ENCODE data around the gene PIP4K2A. TPM values are rescaled to one million over a fixed set of nuclear protein-coding genes. Genes with fewer than 3 reads are reported as not detected.
"Not testable (repeated sequence)": the region's sequence is repeated elsewhere in the genome, so short reads cannot be mapped to it uniquely, and the experiment has no call there.

The PIP4K2A gene
- total RNA-seq, 1 donor from 2014 or later: 105 TPM

GRCh38 chr10:22505911-22506685 is 208.3 kb downstream of the PIP4K2A start:
- no peak for DNase-seq (ENCODE audit: low spot score)
- Mint-ChIP-seq H3K4me3 (ENCODE audit: low read depth) (no peak overlapping the region), H3K4me1 (ENCODE audit: low read depth) (peaks cover 12% of the 10 kb centered on the region), H3K27ac (no peak overlapping the region), H3K9me3 (peaks cover 10% of the 10 kb centered on the region), H3K36me3 (ENCODE audit: low read depth) (no peaks in the 10 kb centered on the region), H3K27me3 (ENCODE audit: low read depth) (peaks cover 26% of the 10 kb centered on the region)
- intact Hi-C loops (cut with micrococcal nuclease): no loop called here

GRCh38 chr10:22504766-22505165 is 209.6 kb downstream of the PIP4K2A start:
- Mint-ChIP-seq H3K36me3 (ENCODE audit: low read depth) (no peaks in the 10 kb centered on the region), H3K9me3 (peaks cover 10% of the 10 kb centered on the region), H3K4me1 (ENCODE audit: low read depth) (peaks cover 12% of the 10 kb centered on the region), H3K27ac (no peak overlapping the region), H3K27me3 (ENCODE audit: low read depth) (peaks cover 26% of the 10 kb centered on the region), H3K4me3 (ENCODE audit: low read depth) (no peak overlapping the region)
- intact Hi-C loops (cut with micrococcal nuclease): no loop called here
- no peak for DNase-seq (ENCODE audit: low spot score)

- H3K27ac Mint-ChIP-seq: no peak overlapping the region
- no peaks in the 10 kb centered on the region for H3K36me3 Mint-ChIP-seq (ENCODE audit: low read depth)
- DNase-seq (ENCODE audit: low spot score): no peak
- H3K9me3 Mint-ChIP-seq: peaks cover 4% of the 10 kb centered on the region
- H3K4me3 Mint-ChIP-seq (ENCODE audit: low read depth): no peak overlapping the region
- peaks cover 12% of the 10 kb centered on the region for H3K4me1 Mint-ChIP-seq (ENCODE audit: low read depth)
- H3K27me3 Mint-ChIP-seq (ENCODE audit: low read depth): peaks cover 34% of the 10 kb centered on the region
- intact Hi-C loops (cut with micrococcal nuclease): no loop called here
Measured at GRCh38 chr10:22503315-22504088, 210.9 kb downstream of the PIP4K2A start.

- no peaks in the 10 kb centered on the region for H3K36me3 Mint-ChIP-seq (ENCODE audit: low read depth)
- peaks cover 36% of the 10 kb centered on the region for H3K27me3 Mint-ChIP-seq (ENCODE audit: low read depth)
- no peaks in the 10 kb centered on the region for H3K9me3 Mint-ChIP-seq
- no peak for DNase-seq (ENCODE audit: low spot score)
- H3K4me1 Mint-ChIP-seq (ENCODE audit: low read depth): peaks cover 10% of the 10 kb centered on the region
- no peak overlapping the region for H3K27ac Mint-ChIP-seq
- intact Hi-C loops (cut with micrococcal nuclease): no loop called here
- no peak overlapping the region for H3K4me3 Mint-ChIP-seq (ENCODE audit: low read depth)
Measured at GRCh38 chr10:22501863-22502262, 212.5 kb downstream of the PIP4K2A start.

- H3K9me3 Mint-ChIP-seq: no peaks in the 10 kb centered on the region
- no peak for DNase-seq (ENCODE audit: low spot score)
- intact Hi-C loops (cut with micrococcal nuclease): no loop called here
- peaks cover 35% of the 10 kb centered on the region for H3K27me3 Mint-ChIP-seq (ENCODE audit: low read depth)
- peaks cover 8% of the 10 kb centered on the region for H3K4me1 Mint-ChIP-seq (ENCODE audit: low read depth)
- no peak overlapping the region for H3K4me3 Mint-ChIP-seq (ENCODE audit: low read depth)
- no peak overlapping the region for H3K27ac Mint-ChIP-seq
- H3K36me3 Mint-ChIP-seq (ENCODE audit: low read depth): no peaks in the 10 kb centered on the region
Measured at GRCh38 chr10:22501413-22501812, 213.0 kb downstream of the PIP4K2A start.

- Mint-ChIP-seq H3K9me3 (no peaks in the 10 kb centered on the region), H3K36me3 (ENCODE audit: low read depth) (no peaks in the 10 kb centered on the region), H3K4me3 (ENCODE audit: low read depth) (no peak overlapping the region), H3K4me1 (ENCODE audit: low read depth) (peaks cover 3% of the 10 kb centered on the region), H3K27me3 (ENCODE audit: low read depth) (peaks cover 32% of the 10 kb centered on the region), H3K27ac (no peak overlapping the region)
- DNase-seq (ENCODE audit: low spot score): no peak
- intact Hi-C loops (cut with micrococcal nuclease): no loop called here
Measured at GRCh38 chr10:22500656-22501340, 213.6 kb downstream of the PIP4K2A start.

- H3K27ac Mint-ChIP-seq; H3K9me3 Mint-ChIP-seq; DNase-seq (ENCODE audit: low spot score); H3K36me3 Mint-ChIP-seq (ENCODE audit: low read depth); H3K4me1 Mint-ChIP-seq (ENCODE audit: low read depth); H3K4me3 Mint-ChIP-seq (ENCODE audit: low read depth); intact Hi-C loops (cut with micrococcal nuclease): not testable (repeated sequence)
- peaks cover 34% of the 10 kb centered on the region for H3K27me3 Mint-ChIP-seq (ENCODE audit: low read depth)
Measured at GRCh38 chr10:22499973-22500372, 214.4 kb downstream of the PIP4K2A start.

- Mint-ChIP-seq H3K4me1 (ENCODE audit: low read depth) (peaks cover 14% of the 10 kb centered on the region), H3K27ac (no peak overlapping the region), H3K4me3 (ENCODE audit: low read depth) (no peak overlapping the region), H3K36me3 (ENCODE audit: low read depth) (no peaks in the 10 kb centered on the region), H3K27me3 (ENCODE audit: low read depth) (peaks cover 25% of the 10 kb centered on the region), H3K9me3 (no peaks in the 10 kb centered on the region)
- no peak for DNase-seq (ENCODE audit: low spot score)
- intact Hi-C loops (cut with micrococcal nuclease): no loop called here
Measured at GRCh38 chr10:22495396-22495795, 219.0 kb downstream of the PIP4K2A start.

GRCh38 chr10:22494007-22494406 is 220.4 kb downstream of the PIP4K2A start:
- Mint-ChIP-seq H3K36me3 (ENCODE audit: low read depth) (no peaks in the 10 kb centered on the region), H3K9me3 (no peaks in the 10 kb centered on the region), H3K4me3 (ENCODE audit: low read depth) (no peak overlapping the region), H3K4me1 (ENCODE audit: low read depth) (peaks cover 14% of the 10 kb centered on the region), H3K27ac (no peak overlapping the region), H3K27me3 (ENCODE audit: low read depth) (peaks cover 16% of the 10 kb centered on the region)
- intact Hi-C loops (cut with micrococcal nuclease): no loop called here
- no peak for DNase-seq (ENCODE audit: low spot score)

GRCh38 chr10:22491931-22492615 is 222.3 kb downstream of the PIP4K2A start:
- Mint-ChIP-seq H3K9me3 (no peaks in the 10 kb centered on the region), H3K4me3 (ENCODE audit: low read depth) (no peak overlapping the region), H3K4me1 (ENCODE audit: low read depth) (peaks cover 14% of the 10 kb centered on the region), H3K27ac (no peak overlapping the region), H3K36me3 (ENCODE audit: low read depth) (no peaks in the 10 kb centered on the region), H3K27me3 (ENCODE audit: low read depth) (peaks cover 17% of the 10 kb centered on the region)
- intact Hi-C loops (cut with micrococcal nuclease): no loop called here
- peak; percentile 21 for DNase-seq (ENCODE audit: low spot score)

- no peak overlapping the region for H3K27ac Mint-ChIP-seq
- peaks cover 20% of the 10 kb centered on the region for H3K27me3 Mint-ChIP-seq (ENCODE audit: low read depth)
- H3K36me3 Mint-ChIP-seq (ENCODE audit: low read depth): no peaks in the 10 kb centered on the region
- intact Hi-C loops (cut with micrococcal nuclease): no loop called here
- H3K9me3 Mint-ChIP-seq: no peaks in the 10 kb centered on the region
- no peak for DNase-seq (ENCODE audit: low spot score)
- H3K4me1 Mint-ChIP-seq (ENCODE audit: low read depth): peaks cover 14% of the 10 kb centered on the region
- no peak overlapping the region for H3K4me3 Mint-ChIP-seq (ENCODE audit: low read depth)
Measured at GRCh38 chr10:22491480-22491879, 222.9 kb downstream of the PIP4K2A start.

GRCh38 chr10:22489975-22490374 is 224.4 kb downstream of the PIP4K2A start:
- intact Hi-C loops (cut with micrococcal nuclease): no loop called here
- DNase-seq (ENCODE audit: low spot score): no peak
- peaks cover 17% of the 10 kb centered on the region for H3K27me3 Mint-ChIP-seq (ENCODE audit: low read depth)
- no peak overlapping the region for H3K4me3 Mint-ChIP-seq (ENCODE audit: low read depth)
- H3K4me1 Mint-ChIP-seq (ENCODE audit: low read depth): peaks cover 15% of the 10 kb centered on the region
- no peaks in the 10 kb centered on the region for H3K36me3 Mint-ChIP-seq (ENCODE audit: low read depth)
- no peak overlapping the region for H3K27ac Mint-ChIP-seq
- H3K9me3 Mint-ChIP-seq: no peaks in the 10 kb centered on the region

Data from activated T-helper 2 cell treated with anti-CD3 and anti-CD28 coated beads, Interferon-gamma antibody, Interleukin-2, Interleukin-4, amounts not matched to agents 10 μg/mL and 5 μg/mL and 100 μg/mL, durations not matched to agents 14 hours and 24 hours and 36 hours (primary cell).